H4 (cell line): ENCODE data around the gene CEP89. TPM values are rescaled to one million over a fixed set of nuclear protein-coding genes. Genes with fewer than 3 reads are reported as not detected.
"Not testable (repeated sequence)": the region's sequence is repeated elsewhere in the genome, so short reads cannot be mapped to it uniquely, and the experiment has no call there.

Experiments
- DNase-seq: peaks from one replicate; pipeline ENCODE4 v3.0.0-alpha.2; 2015; ENCODE audit warnings: low spot score
- total RNA-seq: library from RNA; depleted of rRNA; stranded (reverse); fragments of >200 nt; shearing (Covaris generic); gene quantifications from 2 replicates; pipeline ENCODE4 v1.2.3, GENCODE V29; 2014

Gene CEP89
- total RNA-seq, 1 experiment from 2014 or later: 10.9 TPM

DNA sequence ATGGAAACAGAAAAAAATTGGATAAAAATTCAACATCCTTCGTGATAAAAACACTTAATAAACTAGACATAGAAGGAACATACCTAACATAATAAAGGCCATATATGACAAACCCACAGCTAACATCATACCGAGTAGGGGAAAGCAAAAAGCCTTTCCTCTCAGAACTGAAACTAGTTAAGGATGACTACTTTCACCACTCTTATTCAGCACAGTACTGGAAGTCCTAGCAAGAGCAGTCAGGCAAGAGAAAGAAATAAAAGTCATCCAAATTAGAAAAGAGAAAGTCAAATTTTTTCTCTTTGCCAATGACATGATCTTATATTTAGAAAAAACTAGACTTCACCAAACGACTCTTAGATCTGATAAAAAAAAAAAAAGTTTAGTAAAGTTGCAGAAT is 76.4 kb downstream of the CEP89 start:
- DNase-seq: no peak

DNA sequence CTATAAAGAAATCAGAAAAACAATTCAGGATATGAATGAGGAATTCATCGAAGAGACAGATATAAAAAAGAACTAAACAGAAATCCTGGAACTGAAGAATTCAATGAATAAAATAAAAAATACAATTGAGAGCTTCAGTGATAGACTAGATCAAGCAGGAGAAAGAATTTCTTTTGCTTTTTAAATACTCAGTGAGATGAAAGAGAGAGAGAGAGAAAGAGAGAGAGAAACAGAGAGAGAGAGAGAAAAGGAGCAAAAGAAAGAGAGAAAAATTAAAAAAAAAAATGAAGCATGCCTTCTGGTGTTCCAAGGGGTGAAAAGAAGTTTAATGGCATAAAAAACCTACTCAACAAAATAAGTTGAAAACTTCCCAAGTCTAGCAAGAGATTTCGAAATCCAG is 80.1 kb downstream of the CEP89 start:
- no peak for DNase-seq

DNA sequence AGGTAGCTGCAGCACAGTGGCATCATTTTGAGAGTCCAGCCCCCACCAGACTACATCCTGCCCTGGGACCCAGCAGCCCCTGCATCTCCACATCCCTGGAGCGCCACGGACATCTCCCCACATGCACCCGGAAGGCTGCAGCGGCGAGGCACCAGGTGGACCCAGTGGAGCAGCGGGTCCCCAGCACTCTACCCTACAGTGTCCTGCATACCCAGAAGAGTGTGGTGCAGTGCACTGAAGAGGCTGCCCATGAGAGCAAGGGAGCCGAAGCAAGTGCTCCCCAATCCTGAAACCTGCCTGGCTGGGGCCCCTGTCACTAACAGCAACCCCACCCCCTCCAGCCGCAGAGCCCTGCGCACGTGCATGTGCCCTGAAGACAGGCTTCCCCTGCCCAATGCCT is 80.9 kb downstream of the CEP89 start:
- no peak for DNase-seq

- no peak for DNase-seq
Measured at GRCh38 chr19:32890326-32890725, 81.4 kb downstream of the CEP89 start.

DNA sequence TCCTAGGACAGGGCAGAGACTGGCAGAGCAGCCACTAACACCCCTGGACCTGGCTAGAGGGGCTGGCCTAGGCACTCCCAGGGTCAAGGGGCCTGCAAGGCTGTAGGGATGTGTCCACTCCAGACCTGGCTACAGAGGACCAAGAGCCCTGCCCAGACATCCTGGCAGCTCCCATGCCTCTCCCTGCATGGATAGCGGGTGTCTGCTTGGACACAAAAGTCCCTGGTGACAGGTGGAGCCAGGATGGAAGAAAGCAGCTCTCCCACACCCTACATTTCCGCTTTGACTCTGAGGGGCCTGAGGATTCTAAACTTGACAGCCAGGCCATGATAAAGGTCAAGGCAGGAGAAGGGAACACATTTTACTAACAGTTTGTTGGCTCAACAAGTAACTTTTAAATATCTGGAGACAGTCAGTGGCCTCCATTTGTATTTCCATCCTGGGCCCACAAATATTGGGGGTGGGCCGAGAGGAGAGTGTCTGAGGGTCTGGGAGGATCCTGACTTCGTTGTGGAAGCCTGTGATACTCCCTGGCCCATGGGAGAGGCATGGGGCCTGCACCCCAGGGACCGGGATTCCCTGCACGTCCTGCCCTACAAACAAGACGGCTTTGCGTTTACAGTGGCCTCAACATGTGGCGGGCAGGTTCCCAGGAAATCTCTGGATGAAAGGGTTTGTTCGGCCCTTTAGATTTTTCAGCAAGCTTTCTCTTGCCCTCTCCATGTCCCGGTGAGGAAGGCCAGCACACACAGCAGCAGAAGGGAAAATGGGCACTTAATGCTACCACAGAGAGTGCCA is 82.4 kb downstream of the CEP89 start:
- no peak for DNase-seq

GRCh38 chr19:32887572-32888215 is 84.1 kb downstream of the CEP89 start:
- no peak for DNase-seq

DNA sequence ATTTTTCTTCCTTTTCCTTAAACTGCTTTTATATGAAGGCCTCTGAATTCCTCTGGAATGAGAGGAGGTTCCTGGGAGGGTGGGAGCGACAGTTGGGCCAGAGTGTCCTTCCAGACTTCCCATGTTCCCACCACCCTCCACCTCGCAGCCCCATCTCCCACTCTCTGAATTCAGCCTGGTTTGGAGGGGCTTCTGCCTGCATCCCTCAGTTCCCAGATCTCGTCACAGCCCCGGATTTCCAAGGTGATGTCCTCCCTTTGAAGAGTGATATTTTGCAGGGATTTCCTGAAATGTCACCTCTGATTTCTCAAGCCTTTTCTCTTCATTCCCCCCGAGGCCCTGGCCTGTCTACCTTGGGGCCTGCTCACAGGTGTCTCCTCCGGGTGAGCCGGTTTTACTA is 85.5 kb downstream of the CEP89 start:
- no peak for DNase-seq

GRCh38 chr19:32885255-32885654 is 86.5 kb downstream of the CEP89 start:
- DNase-seq: not testable (repeated sequence)

DNA sequence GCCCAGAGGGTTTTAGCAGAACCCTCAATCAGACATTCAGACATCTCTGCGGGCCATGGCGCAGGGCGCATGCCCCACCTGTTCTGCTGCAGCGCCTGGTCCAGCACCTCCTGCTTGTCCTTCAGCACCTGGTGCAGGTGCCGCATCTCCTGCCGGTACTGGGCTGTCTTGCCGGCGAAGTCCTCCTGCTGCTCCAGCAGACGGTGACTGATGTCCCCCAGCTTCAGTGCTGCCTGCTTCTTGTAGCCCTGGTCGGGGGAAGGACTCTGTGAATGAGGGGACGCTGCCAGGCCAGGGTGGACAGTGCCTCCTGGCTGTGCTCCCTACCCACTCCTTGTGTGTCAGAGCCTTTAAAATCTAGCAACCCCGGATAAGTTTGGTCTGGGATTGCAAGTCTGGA is 90.0 kb downstream of the CEP89 start:
- DNase-seq: no peak

DNA sequence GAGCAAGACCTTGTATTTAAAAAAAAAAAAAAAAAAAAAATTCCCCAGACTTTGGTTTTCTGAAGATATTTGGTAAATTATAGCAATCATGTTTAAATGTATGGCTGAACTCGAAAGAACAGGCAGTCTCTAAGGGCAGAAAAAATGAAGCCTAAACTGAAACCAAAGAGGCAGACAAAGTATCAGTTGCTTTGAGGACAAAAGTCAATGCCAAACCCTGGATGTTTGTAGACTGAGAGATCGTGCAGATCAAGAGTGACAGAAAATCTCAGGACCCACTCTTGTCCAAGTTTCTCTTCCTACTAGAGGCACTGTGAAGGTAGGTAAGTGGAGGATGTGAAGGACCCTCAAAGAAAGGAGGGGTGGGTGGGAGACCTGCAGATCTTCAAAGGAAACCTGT is 91.1 kb downstream of the CEP89 start:
- no peak for DNase-seq

DNA sequence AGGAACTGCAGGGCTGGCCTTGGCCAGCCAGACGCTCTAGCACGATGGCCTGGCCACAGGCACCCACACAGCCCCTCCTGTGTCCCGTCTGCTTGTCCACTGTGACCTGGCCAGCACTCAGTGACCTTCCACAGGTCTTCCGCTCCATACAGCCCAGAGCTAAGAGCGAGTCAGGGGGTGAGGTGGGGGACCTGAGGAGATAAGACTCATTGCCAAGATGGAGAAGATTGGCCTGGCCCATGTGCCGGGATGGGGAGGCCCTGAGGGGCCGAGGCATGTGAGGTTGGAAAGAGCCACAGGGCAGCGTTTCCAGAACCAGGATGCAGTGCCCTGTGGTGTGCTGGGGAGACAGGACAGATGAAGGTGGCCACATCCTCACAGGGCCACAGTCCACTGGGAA is 92.0 kb downstream of the CEP89 start:
- DNase-seq: no peak

DNA sequence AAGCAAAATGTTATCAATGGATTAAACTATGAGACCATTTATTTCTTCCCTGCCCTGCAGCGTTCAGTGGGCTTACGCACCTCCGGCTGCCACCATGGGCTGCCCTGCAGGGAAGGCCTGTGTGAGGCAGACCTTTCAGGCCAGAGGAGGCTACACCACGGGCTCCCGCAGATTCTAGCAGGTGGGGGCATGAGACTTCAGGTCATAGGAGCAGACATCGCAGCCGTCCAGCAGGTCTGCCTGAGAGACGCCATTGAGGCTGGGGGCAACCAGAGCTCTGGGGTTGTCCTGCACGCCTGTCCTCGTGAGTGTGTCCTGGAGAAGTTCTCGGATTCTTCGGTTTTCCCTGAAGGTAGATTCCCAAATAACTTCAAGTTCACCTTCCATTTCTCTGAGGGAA is 92.8 kb downstream of the CEP89 start:
- no peak for DNase-seq

- no peak for DNase-seq
Measured at GRCh38 chr19:32877977-32878745, 93.6 kb downstream of the CEP89 start.

DNA sequence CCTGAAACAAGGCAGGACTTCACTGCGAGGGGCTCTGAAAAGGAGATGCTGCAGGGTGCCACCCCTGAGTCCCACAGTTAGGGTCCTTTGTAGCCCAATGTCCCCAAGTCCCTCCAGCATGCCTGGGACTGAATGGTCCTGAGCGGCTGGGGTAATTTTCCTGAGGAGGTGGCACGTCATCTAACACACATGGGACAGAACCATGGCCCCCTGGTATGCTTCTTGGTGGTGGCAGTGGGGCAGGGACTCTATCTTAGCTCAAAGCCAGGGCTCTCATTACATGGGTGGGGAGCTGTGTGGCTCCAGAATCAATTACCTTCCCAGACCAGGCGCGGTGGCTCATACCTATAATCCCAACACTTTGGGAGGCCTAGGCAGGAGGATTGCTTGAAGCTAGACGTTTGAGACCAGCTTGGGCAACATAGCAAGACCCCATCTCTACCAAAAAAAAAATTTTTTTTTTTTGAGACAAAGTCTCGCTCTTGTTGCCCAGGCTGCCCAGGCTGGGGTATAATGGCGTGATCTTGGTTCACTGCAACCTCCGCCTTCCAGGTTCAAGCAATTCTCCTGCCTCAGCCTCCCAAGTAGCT is 94.3 kb downstream of the CEP89 start:
- DNase-seq: no peak

GRCh38 chr19:32876919-32877285 is 94.9 kb downstream of the CEP89 start:
- no peak for DNase-seq

DNA sequence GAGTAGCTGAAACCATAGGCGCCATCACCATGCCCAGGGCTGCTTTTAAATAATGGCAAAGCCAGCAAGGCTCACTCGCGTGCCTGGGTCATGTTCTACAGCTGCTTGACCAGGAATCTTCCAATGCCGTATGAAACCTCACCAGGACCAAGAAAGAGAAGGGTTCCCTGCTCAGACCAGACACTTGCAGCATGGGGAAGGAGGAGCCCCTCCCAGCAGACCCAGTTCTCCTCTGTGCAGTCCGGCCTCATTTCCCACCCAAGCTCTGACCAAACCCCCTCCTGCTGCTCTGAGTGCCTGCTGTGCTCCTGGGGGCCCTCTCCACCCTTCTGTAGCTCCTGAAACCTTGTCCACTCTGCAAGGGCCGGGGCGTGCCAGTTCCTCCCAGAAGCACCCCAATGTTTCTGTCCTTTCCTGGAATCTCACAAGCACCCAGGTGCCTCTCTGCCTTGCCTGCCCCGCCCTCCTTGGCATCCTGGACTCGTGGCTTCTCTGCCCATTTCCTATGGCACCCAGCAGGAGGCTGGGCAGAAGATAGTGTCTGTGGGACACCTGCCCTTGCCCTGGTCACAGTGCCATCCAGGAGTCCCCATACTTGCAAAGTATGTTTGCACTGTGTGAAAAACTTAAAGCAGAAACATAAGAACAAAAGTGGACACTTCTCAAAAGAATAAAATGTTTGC is 95.4 kb downstream of the CEP89 start:
- DNase-seq: no peak

- no peak for DNase-seq
Measured at GRCh38 chr19:32875428-32875827, 96.3 kb downstream of the CEP89 start.

DNA sequence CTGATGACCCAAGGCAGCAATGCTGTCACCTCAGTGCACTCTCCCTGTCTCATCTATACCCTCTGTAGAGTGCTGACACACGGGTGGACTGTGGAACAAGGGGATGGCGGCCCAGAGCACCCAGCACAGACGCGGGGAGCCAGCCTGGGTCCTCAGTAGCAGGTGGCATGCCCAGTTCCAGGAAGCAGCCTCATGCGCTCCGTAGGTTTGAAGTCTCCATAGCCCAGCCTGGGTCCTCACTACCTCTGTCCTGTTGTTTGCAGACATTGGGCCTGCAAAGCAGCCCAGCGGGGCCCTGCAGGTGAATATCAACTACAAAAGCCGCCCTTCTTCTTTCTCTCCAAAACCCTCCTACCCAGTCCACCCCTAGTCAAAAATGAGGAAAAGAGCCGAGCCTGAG is 97.2 kb downstream of the CEP89 start:
- DNase-seq: no peak

- DNase-seq: no peak
Measured at GRCh38 chr19:32873247-32873959, 98.4 kb downstream of the CEP89 start.

DNA sequence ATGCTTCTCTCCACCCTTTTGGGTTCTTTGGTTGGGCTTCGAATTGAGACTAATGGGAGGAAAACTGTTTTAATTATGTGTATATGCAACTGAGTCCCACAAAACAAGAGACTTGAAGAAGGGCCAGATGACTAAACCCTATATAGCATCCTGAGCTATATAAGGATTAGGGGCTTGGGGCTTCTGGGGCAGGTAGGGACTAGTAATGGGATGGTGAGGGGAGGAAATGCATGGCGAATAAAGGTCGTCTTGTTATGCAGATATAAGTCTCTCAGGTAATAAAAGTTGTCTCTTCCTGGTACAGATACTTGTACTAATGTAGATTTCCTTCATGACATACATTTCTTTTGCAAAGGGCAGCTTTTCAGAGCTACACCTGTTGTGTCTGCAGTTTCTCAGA is 99.4 kb downstream of the CEP89 start:
- DNase-seq: no peak

DNA sequence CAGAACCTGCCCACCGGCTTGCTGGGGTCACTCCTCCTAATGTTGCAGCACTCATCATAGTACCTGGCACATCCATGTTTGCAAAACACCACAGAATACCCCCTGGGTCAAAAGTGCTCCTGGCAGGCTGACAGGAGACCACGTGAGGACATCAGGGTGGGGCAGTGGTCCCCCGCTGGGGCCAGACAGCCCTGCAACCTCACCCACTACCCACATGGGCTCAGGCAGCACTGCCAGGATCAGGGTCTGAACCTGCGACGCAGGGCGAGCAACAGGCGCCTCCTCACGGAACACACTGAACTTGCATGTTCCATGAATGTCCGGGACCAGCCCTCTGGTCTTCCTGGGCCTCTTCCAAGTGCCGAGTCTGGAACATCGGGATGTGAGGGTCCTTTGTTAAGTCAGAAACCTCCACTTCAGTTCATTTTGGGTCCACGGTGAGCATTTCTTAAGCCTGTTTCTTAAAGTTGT is 100.7 kb downstream of the CEP89 start:
- no peak for DNase-seq
